Stimulated activated CD8-positive, alpha-beta memory T cell treated with anti-CD3 and anti-CD28 coated beads, Interleukin-15, amount 100 ng/mL, for 48 hours (primary cell): ENCODE measurements around the gene CD300A.
"Not testable (repeated sequence)": the region's sequence is repeated elsewhere in the genome, so short reads cannot be mapped to it uniquely, and the experiment has no call there.

Source experiments
- DNase-seq, 2 donors: peaks; one replicate each; pipeline ENCODE4 v3.0.0-alpha.2; 2020; ENCODE audit warnings: low read depth in 2 of 2

Gene CD300A

GRCh38 chr17:74478420-74479100 lies 12.1 kb downstream of the CD300A start:
- no peak for DNase-seq

DNA sequence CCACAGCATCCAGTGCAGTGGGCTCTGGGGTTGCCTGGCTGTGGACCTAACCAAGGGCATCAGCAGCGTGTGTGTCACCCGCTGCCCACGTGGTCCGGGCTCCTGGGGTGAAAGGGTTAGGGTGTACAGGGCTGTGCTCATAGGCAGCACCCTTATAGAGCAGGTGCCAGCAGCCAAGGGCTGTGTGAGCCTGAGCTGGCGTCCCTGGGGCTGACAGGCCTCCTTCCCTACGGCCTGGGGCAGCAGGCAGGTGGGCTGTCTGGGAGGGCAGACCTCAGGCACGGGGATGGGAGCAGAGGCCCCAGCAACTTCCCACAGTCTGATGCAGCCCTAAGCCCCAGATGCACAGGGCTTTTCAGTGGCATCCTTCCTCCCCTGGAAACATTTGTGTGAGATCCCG lies 13.9 kb downstream of the CD300A start:
- no peak for DNase-seq

GRCh38 chr17:74481621-74482020 lies 15.2 kb downstream of the CD300A start:
- DNase-seq, result no peak

DNA sequence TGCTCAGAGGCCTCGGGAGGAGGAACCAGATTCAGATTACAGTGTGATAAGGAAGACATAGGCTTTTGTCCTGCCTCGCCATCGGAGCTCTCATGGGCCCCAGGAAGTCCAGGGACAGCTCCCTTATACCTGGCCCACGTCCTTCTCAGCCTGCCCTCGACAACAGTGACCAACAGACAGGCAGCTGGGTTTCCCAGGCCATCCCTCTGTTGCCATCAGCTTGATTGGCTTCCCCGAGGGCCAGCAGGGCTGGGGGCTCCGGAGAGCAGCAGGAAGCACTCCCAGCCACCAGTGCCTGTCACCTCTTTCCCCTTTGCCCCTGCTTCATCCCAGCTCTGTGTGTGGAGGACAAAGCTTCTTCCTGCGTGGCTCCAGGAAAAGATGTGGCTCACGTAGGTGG lies 17.6 kb downstream of the CD300A start:
- DNase-seq, result no peak

DNA sequence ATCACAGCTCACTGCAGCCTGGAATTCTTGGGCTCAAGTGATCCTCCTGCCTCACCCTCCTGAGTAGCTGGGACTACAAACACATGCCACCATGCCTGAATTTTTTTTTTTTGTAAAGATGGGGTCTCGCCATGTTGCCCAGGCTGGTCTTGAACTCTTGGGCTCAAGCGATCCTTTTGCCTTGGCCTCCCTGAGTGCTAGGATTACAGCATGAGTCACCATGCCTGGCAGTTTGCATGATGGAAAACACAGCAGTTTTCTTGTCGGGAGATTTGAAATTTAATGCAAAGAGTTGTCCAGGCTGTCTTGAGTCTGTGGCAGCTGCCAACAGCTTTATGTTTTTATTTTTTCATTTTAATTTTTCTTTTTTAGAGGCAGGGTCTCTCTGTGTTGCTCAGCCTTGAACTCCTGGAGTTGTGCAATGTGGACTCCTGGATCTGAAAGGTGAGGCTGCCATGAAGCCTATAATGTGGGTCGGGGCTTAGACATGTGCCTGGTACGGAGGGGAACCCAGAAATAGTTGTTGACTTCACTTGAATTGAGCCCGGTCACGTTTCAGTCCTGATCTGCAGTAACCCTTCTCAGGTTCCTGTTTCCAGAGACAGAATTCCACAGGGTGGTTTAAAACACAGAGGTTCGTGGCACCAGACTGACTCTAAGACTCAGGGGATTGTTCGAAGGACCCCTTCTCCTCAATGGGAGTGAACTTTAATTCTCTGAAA lies 18.7 kb downstream of the CD300A start:
- no peak for DNase-seq

- DNase-seq, result no peak
These were observed 19.4 kb downstream of the CD300A start for GRCh38 chr17:74485841-74486240.

GRCh38 chr17:74488276-74488675 lies 21.8 kb downstream of the CD300A start:
- DNase-seq, result not testable (repeated sequence)

GRCh38 chr17:74490716-74491115 lies 24.3 kb downstream of the CD300A start:
- no peak for DNase-seq

GRCh38 chr17:74491626-74492025 lies 25.2 kb downstream of the CD300A start:
- no peak for DNase-seq

DNA sequence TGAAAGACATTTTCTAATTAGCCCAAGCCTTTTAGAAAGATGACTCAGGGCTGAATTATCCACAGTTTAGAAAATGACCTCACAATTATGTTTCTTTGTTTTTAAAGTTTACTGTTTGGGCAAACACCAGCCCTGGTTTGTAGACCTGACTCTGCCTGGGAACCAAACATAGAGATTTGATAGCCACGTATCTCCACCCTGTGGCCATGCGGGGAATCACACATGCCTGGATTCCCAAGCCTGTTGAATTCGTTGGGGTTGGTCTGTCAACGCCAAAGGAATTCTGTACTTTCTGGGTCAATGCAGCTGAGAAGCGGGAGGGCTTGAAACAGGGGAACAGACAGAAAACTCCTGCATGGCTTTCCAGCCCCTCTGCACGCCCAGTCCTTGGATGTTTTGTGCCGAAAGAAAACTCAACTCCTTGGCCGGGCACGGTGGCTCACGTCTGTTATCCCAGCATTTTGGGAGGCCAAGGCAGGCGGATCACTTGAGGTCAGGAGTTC lies 26.9 kb downstream of the CD300A start:
- DNase-seq, result peak; percentile 19 to 44

GRCh38 chr17:74497471-74497870 lies 31.0 kb downstream of the CD300A start:
- no peak for DNase-seq

- DNase-seq, result no peak
These were observed 33.6 kb downstream of the CD300A start for GRCh38 chr17:74499992-74500391.

DNA sequence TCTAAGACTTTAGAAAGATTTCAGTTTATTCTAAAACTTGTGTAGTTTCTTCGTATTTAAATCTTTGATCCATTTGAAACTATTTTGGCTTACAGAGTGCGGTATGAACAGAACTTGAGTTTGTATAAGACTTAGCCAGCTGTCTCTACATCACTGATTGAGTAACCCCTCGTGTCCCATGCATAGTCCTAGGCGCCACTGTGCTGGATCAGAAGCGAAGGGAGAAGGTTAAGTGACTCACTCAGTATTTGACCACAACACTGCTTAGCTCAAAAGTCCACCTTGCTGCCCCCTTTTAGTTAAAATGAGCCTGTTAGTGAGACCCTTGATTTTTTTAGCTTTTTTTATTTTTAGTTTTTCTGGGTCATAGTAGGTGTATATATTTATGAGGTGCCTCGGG lies 36.4 kb downstream of the CD300A start:
- DNase-seq, result no peak

DNA sequence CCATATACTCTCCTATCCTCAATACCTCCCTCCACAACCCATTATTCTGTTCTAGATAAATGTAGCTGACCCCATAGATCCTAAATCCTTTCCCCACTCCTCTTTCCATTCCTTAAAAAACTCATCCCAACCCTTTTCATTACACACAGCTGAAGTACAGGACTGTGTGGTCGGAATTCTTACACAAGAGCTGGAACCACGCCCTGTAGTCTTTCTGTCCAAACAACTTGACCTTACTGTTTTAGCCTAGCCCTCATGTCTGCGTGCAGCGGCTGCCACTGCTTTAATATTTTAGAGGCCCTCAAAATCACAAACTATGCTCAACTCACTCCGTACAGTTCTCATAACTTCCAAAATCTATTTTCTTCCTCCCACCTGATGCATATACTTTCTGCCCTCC lies 37.5 kb downstream of the CD300A start:
- not testable (repeated sequence) for DNase-seq

GRCh38 chr17:74508156-74508555 lies 41.7 kb downstream of the CD300A start:
- DNase-seq, result no peak

- no peak for DNase-seq
These were observed 45.6 kb downstream of the CD300A start for GRCh38 chr17:74512036-74512435.

GRCh38 chr17:74512624-74513091 lies 46.2 kb downstream of the CD300A start:
- DNase-seq, result peak; percentile 50 to 66

DNA sequence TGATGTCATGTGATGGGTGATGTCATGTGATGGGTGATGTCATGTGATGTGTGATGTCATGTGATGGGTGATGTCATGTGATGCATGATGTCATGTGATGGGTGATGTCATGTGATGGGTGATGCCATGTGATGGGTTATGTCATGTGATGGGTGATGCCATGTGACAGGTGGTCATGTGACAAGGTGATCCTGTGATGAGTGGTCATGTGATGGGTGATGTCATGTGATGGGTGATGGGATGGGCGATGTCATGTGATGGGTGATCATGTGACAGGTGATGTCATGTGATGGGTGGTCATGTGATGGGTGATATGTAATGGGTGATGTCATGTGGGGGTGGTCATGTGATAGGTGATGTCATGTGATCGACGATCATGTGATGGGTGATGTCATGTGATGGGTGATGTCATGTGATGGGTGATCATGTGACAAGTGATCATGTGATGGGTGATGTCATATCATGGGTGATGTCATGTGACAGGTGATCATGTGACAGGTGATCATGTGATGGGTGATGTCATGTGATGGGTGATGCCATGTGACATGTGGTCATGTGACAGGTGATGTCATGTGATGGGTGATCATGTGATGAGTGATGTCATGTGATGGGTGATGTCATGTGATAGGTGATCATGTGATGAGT lies 47.7 kb downstream of the CD300A start:
- peak; percentile 9 to 32 for DNase-seq

DNA sequence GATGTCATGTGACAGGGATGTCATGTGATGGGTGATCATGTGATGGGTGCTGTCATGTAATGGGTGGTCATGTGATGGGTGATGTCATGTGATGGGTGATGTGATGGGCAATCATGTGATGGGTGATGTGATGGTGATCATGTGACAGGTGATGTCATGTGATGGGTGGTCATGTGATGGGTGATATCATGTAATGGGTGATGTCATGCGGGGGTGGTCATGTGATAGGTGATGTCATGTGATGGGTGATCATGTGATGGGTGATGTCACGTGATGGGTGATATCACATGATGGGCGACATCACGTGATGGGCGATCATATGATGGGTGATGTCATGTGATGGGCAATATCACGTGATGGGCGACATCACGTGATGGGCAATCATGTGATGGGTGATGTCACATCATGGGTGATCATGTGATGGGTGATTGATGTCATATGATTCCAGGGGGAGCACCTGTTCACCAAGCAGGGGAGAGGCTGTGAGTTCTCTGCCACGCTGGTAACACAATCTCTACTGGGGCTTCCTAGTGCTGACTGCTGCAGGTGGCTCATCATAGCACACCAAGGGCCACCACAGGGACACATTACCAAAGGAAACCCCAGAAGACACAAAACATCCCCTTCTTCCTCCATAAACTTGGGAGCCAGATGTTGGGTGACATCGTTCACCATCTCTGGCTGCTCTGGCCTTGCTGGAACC lies 48.3 kb downstream of the CD300A start:
- DNase-seq, result peak in 1 of 2 donors; percentile 26

DNA sequence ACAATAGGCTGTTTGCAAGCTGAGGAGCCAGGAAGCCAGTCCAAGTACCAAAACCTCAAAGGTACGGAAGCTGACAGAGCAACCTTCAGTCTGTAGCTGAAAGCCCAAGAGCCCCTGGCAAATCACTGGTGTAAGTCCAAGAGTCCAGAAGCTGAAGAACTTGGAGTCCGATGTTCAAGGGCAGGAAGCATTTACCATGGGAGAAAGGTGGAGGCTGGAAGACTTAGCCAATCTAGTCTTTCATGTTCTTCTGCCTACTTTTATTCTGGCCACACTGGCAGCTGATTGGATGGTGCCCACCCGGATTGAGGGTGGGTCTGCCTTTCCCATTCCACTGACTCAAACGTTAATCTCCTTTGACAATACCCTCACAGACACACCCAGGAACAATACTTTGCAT lies 49.5 kb downstream of the CD300A start:
- DNase-seq, result no peak

- DNase-seq, result no peak
These were observed 50.3 kb downstream of the CD300A start for GRCh38 chr17:74516561-74517328.
